ENCODE results near the gene OR4D10.
A peak's percentile ranks its signal among the peaks of the same experiment; 100 is the strongest.
"Not testable (repeated sequence)": the region's sequence is repeated elsewhere in the genome, so short reads cannot be mapped to it uniquely, and the experiment has no call there.

The OR4D10 gene

GRCh38 chr11:59473015-59473414 is at the start of gene OR4D10:
OR4D10 (plus strand) TSS chr11:59473315; CDS start chr11:59477430, 4,115 bp downstream.
- no peak for DNase-seq

- no peak for DNase-seq
These were observed 49.3 kb upstream of the OR4D10 start for GRCh38 chr11:59423835-59424234.

- no peak for DNase-seq
These were observed 48.0 kb upstream of the OR4D10 start for GRCh38 chr11:59425131-59425530.

GRCh38 chr11:59426361-59427067 is 46.6 kb upstream of the OR4D10 start, which contains the start of gene OR5A2:
OR5A2 (minus strand) TSS chr11:59426413; CDS start chr11:59422953, 3,460 bp downstream.
- DNase-seq = no peak

GRCh38 chr11:59427068-59427382 is 46.1 kb upstream of the OR4D10 start:
- no peak for DNase-seq

- DNase-seq = peak; percentile 70
These were observed 43.1 kb upstream of the OR4D10 start for GRCh38 chr11:59429924-59430516.

- DNase-seq = no peak
These were observed 36.9 kb upstream of the OR4D10 start, which contains the start of gene OR5A1 for GRCh38 chr11:59436169-59436568. OR5A1 (plus strand) TSS chr11:59436469; CDS start chr11:59443169, 6,700 bp downstream.

GRCh38 chr11:59437770-59438169 is 35.3 kb upstream of the OR4D10 start:
- no peak for DNase-seq

- DNase-seq = not testable (repeated sequence)
These were observed 27.5 kb upstream of the OR4D10 start for GRCh38 chr11:59445624-59446023.

GRCh38 chr11:59448484-59448883 is 24.6 kb upstream of the OR4D10 start:
- no peak for DNase-seq

GRCh38 chr11:59456661-59457060 is 16.5 kb upstream of the OR4D10 start, which contains the start of gene OR4D6:
OR4D6 (plus strand) TSS chr11:59456961; CDS start chr11:59456961, 0 bp downstream.
- DNase-seq = no peak

GRCh38 chr11:59459916-59460315 is 13.2 kb upstream of the OR4D10 start:
- DNase-seq = no peak

GRCh38 chr11:59463190-59463641 is 9.9 kb upstream of the OR4D10 start:
- no peak for DNase-seq

GRCh38 chr11:59475176-59475575 is 2.1 kb downstream of the OR4D10 start:
- DNase-seq = no peak

GRCh38 chr11:59479906-59480305 is 6.8 kb downstream of the OR4D10 start:
- no peak for DNase-seq

GRCh38 chr11:59480359-59480758 is 7.2 kb downstream of the OR4D10 start:
- no peak for DNase-seq

GRCh38 chr11:59501931-59502330 is 28.8 kb downstream of the OR4D10 start:
- peak; percentile 17 for DNase-seq

GRCh38 chr11:59503276-59503675 is 30.2 kb downstream of the OR4D10 start, which contains the start of gene OR4D11:
OR4D11 (plus strand) TSS chr11:59503576; CDS start chr11:59503576, 0 bp downstream.
- no peak for DNase-seq

GRCh38 chr11:59510941-59511589 is 38.0 kb downstream of the OR4D10 start, which contains the start of gene OR4D9:
OR4D9 (plus strand) TSS chr11:59511539; CDS start chr11:59514913, 3,374 bp downstream.
- DNase-seq = peak; percentile 32

- DNase-seq = no peak
These were observed 38.6 kb downstream of the OR4D10 start for GRCh38 chr11:59511675-59512074.

GRCh38 chr11:59520139-59520538 is 47.0 kb downstream of the OR4D10 start:
- DNase-seq = not testable (repeated sequence)

GRCh38 chr11:59520741-59521140 is 47.6 kb downstream of the OR4D10 start:
- DNase-seq = no peak

GRCh38 chr11:59523541-59523940 is 50.4 kb downstream of the OR4D10 start:
- DNase-seq = no peak

GRCh38 chr11:59528711-59529110 is 55.6 kb downstream of the OR4D10 start:
- no peak for DNase-seq
